NCI-H82 treated with DMSO at 0.1 percent for 48 hours (cell line): ENCODE results near the gene SPINK1.
"Not testable (repeated sequence)": the region's sequence is repeated elsewhere in the genome, so short reads cannot be mapped to it uniquely, and the experiment has no call there.

Experiments
- DNase-seq: peaks from one replicate; lab custom pipeline; 2025; ENCODE audit not compliant: unreplicated experiment; lab: John Stamatoyannopoulos, UW

Gene SPINK1

DNA sequence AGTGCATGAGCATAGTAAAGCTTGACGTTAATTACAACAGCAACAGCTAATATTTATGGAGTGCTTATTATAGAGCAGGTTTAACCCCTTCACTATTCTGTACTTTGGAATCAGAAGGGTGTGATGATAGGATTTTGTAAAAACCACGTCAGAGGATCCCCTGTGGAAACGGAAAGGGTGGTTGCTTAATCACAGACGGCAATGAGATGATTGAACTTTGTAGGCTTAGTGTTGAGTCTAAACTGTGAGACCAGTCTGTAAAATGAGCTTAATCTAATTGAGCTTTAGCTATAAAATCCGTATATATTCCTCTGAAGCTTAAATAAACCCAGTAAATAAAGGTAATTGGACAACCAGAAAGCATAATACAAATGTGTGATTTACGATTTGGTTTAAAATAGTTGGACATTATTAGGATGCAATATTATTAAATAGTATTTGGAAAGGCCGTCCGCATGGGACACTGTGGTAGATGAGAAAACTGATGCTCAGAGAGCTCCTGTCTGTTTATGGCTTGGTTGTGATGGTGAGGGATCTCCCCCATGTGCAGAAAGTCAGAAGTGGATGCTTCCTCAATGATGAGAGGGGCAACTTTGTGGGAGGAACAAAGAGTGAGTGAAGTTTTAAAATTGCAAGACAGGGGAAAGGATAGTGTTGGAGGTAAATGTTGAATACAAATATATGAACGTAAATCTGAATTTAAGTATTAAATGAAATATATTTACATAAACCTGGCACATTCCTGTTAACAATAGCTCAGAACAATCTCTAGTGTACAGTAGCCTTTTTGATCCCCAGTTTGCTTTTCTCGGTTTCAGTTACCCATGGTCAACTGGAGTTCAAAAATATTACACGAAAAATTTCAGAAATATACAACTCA lies 23.7 kb upstream of the SPINK1 start:
- peak; percentile 30 for DNase-seq

DNA sequence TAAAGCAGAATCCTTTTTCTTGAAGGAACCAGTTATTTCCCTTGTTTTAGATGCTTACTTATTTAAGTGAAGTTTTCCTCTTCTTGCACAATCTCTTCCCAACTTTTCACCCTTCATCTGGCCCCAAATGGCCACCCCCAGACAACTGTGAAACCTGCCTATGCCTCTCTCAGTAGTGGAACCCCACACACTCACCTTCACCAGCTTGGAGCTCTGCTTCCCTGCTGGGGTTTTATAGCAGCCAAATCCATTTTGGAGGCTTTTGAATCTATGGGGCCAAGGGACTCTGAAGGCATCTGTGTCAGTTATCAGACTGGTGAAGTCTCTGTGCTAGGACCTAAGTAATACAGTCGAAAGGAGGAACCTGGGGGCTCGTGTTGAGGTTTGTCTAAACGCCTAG lies 22.9 kb upstream of the SPINK1 start:
- DNase-seq, result no peak

DNA sequence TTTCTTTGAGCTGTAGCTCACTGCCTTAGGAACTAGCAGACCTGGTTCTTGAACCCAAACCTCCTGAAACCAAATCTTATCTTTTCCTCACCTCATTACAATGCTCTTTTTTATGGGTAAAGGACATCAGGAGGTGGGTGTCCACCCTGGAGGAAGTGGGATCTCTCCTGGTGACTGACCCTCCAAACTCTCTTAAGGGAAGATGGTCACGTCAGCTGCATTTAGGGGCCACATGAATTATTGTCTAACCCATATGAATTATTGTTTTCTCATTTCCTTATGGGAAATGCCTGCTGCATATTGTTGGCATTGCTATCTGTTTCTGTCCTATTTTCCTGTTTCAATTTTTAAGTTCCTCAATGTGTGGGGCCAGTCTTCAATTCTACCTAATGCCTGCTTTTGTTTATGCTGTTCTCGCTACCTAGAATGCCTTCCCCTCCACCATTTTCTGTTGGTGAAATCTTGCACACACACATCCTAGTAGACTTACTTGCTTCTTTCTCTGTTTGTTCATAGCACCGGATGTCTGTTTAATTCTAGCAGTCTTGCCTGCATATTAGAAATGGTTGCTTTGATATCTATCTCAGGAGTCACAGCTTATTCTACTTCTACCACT lies 22.0 kb upstream of the SPINK1 start:
- no peak for DNase-seq

DNA sequence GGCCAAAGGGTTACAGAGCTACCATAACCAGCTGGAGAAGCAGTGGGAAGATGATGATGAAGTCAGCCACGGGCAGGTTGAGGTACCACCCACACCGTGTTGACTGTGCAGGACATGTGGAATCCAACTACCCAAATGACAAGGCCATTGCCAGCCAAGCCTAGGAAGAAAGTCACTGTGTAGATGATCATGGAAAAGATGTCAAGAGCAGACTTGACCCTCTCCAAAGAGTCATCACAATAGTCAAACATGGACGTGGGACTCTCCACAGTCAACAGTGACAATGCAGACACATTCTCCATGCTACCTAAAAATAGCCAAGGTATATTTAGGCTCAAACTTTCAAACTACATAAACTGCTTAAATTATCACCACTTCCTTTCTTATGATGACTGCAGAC lies 20.9 kb upstream of the SPINK1 start:
- DNase-seq, result no peak

DNA sequence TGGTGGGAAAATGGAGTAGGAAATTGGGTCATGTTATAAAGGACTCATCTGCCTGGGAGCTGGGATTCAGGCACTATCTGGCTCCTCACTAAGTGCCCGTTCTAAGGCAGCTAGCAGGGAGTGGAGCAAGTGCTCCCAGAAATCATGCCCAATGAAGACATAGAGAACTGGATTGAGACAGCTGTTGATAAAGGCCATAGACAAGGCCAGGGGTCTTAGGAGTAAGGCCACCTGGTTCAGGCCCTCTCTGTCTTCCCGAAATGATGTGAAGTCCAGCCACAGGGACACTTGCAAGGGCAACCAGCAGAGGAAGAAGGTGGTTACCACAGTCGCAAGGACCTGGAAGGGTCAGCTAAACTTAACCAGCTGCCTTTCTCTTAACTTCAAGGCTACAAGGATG lies 20.1 kb upstream of the SPINK1 start:
- DNase-seq, result no peak

DNA sequence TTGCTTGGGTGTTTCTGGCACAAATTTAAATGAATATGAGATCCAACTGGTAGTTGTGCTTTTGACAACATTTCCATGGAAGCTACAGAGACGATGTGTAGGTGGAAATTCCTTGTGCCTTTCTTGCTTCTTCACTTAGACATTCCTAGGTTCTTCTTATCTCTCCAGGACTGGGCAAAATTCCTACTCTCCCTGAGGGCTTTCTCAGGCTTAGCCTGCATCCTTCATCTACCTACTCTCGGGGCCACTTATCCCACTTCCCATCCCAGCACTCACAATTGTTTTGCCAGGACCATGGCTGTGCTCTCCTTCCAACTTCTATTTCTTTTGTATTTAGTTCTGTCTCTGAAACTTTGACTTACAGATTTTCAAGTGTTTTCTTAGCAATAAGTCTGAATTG lies 17.8 kb upstream of the SPINK1 start:
- DNase-seq, result no peak

DNA sequence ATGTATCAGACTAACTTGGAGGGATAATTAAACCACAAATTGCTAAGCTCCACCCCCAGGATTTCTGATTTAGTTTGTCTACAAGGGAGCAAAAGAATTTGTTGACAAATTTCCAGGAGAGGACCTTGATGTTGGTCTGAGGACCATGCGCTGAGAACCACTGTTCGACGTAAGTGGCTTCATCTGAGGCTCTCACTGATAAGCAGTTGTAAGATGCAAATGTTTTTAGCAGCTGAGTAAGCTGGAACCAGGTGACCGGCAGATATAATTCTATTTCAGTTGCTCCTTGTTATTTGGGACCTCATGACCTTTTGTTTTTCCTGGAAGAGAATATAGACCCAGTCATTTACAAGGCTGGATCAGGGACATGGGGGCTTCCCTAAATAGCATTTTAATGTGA lies 14.1 kb upstream of the SPINK1 start:
- DNase-seq, result no peak

DNA sequence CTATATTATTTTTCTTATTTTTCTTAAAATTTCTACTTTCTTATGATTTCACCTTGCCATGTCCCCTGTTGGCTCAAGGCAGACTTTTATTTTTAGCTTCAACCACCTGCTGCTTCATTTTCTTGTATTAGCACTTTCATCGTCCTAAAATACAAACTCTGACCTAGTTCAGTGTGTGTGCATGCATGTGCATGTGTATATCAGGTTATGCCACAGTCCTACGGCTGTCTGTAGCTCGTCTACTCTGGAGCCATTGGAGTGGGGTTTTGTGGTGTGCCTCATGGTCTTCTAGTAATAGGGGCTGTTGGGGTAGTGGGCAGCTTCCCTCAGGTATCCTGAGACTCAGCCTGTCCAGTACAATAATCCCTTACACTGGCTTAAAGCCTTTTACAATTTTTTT lies 13.4 kb upstream of the SPINK1 start:
- DNase-seq, result no peak

DNA sequence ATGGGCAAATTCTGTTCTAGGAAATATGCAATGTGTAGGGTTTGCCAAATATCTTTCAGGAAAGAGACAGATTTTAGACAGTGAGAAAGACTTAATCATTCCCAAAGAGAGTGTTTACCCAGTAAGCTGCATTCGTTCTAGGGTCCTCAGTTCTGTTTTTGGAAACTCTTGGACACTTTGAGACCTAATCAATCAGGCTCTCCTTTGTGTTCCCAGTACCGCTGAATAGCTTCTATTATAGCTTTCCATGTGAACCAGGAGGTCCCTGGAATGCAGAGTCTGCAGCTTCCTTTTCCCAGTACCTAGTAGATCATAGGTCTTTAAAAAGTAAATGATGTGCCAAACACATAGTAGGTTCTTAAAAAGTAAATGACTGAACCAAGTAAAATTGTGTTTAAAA lies 11.4 kb upstream of the SPINK1 start:
- no peak for DNase-seq

DNA sequence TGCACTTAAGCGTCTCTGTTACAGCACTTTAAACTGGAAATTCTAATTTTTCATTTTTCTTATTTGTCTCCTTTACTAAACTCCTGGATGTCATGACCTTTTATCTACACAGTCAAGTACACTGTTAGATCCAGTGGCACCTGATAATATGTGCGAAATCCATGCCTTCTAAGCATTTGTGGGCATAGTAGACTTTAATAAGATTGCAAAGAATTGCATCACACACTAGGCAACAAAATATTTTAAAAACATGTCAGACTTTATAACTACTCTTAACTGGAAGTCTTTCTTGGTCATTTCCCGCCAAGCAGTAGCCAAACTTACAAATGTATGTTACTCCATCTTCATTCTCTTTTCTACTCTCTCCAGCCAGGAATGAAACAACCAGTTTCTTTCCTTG lies 5.0 kb upstream of the SPINK1 start:
- DNase-seq, result no peak

DNA sequence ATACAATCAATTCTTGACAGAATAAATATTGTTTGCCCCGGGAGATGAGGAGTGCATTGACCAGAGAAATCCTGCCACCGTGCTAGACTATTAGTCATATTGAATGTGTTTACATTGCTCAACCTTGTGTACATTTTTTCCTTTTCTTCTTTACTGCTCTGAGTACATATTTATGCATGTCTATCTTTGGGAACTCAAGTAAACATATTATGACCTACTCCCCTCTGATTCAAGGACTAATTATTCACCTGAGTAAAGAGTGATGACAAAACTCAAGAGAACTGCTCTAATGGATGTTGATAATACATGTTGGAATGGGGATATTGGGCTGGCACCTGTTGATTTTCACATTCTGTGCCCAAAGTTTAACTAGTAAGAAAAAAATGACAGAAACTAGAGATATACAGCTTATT lies 3.9 kb upstream of the SPINK1 start:
- DNase-seq, result no peak

DNA sequence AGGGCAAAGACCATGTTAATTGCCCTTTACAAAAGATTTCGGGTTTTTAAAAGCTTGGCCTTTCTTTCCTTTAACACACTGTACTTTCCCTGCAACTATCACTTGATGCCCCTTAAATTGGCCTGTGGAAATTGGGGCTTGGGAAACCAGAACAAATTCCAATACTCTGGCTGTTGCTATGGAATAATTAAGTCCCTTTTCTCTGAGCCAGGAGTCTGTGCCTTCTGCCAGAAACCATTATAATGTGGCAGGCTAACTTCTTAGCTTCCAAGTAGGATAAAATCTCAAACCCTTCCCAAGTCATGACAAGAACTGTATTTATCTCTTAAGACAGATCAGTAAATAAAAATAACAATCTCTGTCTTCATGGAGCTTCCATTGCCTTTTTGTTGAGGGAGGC lies 1.1 kb upstream of the SPINK1 start:
- DNase-seq, result no peak

DNA sequence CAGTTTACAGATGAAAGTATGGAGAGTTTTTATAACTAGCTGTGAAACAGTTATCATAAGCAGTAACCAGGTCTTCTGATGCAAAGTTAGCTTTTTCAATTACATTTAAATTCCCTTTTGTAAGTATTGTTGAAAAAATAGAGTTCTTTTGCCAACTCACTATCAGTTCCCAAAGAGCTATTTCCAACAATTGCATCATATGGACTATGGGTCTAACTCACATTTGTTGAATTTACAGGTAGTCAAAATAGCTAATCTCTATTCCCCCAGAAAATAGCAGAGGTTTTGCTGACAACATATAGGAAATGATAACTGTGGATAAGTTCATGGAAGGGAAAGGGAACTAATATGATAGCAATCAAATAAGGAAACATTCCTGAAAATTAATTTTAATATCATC lies 1.4 kb downstream of the SPINK1 start:
- no peak for DNase-seq

DNA sequence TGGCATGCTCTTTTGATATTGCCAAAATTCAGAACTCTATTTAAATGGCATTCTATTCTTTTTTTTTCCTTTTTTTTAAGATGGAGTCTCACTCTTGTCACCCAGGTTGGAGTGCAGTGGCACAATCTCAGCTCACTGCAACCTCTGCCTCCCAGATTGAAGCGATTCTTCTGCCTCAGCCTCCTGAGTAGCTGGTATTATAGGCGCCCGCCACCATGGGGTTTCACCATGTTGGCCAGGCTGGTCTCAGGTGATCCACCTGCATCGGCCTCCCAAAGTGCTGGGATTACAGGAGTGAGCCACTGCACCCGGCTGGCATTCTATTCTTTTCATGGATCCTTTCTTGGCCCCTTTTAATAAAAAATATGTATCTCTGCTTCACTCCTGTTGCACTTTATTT lies 4.5 kb downstream of the SPINK1 start:
- not testable (repeated sequence) for DNase-seq

DNA sequence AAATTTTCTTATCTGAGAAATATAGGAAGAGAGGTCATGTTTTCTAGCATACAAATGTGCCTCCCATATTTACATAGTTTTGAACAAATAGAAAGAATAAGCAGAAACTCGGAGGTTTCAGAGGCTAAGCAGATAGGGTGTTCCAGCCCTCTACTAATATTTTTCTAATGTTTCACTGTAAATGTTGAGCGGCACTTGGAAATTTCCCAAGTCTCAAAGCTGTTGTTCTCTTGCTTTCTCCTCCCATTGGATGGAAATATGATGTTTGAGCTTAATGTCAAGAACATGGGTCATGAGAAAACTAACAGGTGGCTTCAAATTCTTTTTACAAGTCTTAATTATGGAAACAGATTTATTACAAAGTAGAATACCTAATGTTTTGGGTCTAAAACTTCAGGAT lies 5.1 kb downstream of the SPINK1 start:
- DNase-seq, result no peak

DNA sequence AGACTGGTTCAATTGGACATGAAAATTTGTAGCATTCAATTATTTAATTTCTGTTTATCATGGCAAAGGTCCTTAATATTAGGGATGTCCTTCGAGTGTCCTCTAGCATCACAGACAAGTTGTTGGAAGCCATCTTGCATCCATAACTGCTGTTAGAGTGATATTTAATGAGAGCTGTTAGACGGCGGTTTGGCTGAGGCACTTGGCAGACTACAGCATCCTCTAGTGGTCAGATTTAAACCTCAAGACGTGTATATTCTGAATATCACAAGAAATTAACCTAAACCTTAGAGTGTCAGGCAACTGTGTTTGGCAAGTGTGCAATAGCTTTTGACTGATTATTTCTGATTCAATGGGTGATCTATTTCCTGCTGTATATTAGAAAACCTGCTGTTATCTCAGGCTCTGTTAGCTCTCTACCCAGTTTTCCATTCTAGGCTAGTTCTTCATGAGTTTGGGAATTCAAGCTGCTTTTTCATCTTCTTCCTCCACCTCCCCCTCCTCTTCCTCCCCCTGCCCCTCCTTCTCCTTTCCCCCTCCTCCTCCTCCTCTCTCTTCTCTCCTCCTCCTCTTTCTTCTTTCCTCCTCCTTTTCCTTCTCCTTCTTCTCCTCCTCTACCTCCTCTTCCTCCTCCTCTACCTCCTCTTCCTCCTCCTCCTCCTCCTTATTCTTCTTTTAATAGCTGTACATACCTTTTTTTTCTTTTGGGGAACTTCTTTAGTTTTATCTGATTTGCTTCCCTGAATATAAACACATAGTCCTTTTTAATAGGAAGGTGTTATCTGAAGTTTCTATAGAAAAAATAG lies 8.6 kb downstream of the SPINK1 start:
- DNase-seq, result peak; percentile 48

DNA sequence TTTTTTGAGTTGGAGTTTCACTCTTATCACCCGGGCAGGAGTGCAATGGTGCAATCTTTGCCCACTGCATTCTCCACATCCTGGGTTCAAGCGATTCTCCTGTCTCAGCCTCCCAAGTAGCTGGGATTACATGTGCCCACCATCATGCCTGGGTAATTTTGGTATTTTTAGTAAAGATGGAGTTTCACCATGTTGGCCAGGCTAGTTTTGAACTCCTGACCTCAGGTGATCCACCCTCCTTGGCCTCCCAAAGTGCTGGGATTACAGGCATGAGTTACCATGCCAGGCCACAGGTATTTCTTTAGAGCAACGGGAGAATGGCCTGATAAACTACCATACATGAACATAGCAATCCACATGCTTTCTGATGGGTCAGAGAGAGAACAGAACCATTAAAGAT lies 9.2 kb downstream of the SPINK1 start:
- DNase-seq, result not testable (repeated sequence)

DNA sequence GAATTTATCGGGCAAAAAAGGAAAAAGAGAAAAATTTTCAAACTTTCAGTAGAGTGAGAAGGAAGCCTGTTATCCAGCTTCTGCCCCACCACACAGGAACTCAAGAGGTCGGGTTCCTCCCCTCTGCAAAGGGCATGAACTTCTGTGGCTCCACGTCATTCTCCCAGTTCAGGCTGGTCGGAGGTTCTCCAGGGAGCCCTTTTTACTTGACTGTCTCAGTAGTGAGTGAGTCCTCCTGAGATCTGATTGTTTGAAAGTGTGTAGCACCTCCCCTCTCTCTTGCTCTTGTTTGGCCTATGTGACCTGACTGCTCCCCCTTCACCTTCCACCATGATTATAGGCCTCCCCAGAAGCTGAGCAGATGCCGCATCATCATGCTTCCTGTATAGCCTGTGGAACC lies 9.7 kb downstream of the SPINK1 start:
- no peak for DNase-seq

DNA sequence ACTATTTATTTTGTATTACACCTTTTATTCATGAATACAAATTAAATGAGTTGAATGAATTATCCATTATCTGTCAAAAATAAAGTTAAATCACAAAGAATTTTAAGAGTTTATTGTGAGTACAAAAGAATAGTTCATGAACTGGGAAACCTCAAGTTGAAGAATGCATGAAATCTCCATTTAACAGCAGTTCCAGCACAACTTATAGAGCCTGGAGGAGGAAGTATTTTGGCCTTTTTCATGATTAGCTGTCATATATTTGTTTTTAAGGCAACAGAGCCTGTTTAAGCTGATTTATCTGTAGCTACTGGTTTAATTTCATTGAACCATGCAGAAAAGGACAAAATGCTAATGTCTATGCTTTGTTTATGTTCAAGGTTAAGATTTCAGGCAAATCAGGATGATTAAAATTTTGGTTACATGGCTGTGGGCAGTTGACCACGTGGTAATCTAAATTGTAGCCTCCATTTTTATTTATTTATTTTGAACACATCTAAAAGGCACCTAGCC lies 12.2 kb downstream of the SPINK1 start:
- no peak for DNase-seq

DNA sequence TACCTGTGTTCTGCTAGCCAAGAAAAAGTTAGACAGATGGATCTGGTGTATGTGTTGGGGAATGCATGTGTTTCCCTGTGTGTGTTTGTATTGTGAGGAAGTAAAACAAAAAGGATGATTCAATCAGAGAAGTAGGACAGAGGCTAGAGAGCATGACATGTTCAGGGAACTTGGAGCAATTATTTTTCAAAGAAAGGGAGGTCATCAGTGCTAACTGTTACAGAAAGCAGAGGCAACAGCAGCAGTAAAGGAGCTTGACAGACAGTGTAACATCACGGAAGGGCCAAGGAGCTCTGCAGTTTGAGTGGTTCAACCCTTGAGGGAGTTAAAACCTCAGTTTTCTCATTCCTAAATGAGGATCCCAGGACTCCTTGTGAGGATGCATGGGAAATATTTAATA lies 13.2 kb downstream of the SPINK1 start:
- DNase-seq, result no peak

DNA sequence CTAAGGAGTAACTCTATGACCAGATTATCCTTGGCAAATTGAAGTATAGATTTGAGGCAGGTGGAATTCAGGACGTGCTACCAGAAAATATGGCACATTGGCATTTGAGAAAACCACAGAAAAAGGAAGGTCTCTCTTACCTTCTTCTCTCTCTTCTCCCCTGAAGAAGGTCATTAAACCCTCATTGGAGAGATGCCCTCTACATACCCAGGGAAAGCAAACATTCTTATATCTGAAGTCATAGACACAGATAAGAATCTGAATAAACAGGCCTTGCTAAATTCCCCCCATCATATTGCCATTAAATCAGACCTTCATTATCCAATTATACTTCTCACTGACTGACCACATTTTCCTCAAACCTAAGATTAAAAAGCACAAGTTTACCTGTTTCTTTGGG lies 17.8 kb downstream of the SPINK1 start:
- no peak for DNase-seq
